GM12873 (cell line): ENCODE measurements around the gene RAD51B.

Experiments used
- TF ChIP-seq, protein P1 (sequence below): IDR thresholded peaks from 2 replicates; pipeline ENCODE4 v1.5.1; 2012; ENCODE audit warnings: low read depth, mild to moderate bottlenecking, moderate library complexity, low read length, control low read depth; ENCODE audit not compliant: insufficient read depth; ENCODE audit errors: missing control alignments

Gene RAD51B

DNA sequence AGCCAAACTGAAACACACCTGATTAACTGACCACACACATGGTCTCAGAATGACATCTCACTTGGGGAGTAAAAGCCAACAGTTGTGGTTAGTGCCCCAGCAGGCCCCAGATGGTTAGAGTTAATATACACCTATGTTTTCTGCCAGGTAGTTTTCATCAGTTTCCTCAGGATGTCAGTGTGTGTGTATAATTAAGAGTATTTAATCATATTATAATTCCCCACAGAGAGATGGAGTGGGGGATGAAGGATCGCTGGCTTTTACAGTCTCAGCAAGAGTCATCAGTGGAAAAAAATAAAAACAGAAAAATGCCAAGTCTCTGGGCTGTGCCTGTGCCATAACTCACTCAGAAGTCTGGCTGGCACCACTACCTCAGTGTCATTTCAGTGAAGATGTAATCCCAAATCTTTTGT is 560.8 kb downstream of the RAD51B start:
- TF ChIP-seq, protein P1, sequence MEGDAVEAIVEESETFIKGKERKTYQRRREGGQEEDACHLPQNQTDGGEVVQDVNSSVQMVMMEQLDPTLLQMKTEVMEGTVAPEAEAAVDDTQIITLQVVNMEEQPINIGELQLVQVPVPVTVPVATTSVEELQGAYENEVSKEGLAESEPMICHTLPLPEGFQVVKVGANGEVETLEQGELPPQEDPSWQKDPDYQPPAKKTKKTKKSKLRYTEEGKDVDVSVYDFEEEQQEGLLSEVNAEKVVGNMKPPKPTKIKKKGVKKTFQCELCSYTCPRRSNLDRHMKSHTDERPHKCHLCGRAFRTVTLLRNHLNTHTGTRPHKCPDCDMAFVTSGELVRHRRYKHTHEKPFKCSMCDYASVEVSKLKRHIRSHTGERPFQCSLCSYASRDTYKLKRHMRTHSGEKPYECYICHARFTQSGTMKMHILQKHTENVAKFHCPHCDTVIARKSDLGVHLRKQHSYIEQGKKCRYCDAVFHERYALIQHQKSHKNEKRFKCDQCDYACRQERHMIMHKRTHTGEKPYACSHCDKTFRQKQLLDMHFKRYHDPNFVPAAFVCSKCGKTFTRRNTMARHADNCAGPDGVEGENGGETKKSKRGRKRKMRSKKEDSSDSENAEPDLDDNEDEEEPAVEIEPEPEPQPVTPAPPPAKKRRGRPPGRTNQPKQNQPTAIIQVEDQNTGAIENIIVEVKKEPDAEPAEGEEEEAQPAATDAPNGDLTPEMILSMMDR, result no peak

DNA sequence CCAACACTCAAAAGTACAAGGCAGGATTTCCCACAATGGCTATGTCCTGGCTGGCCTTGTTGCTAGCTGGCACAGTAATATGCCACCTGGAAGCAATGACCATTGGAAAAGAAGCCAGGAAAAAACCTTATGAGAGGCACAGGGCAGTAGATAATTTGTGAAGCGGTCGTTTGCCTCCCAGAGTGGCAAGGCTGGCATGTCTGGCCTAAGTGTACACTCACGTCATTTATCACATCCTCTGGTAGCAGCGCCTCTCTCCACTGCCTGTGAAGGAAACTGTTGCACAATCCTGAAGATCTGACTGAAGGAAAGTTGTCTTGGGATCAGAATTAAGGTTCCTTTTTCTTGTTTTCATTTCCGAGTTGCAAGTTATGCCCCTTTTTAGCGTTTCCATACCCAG is 564.8 kb downstream of the RAD51B start:
- TF ChIP-seq, protein P1, result no peak

DNA sequence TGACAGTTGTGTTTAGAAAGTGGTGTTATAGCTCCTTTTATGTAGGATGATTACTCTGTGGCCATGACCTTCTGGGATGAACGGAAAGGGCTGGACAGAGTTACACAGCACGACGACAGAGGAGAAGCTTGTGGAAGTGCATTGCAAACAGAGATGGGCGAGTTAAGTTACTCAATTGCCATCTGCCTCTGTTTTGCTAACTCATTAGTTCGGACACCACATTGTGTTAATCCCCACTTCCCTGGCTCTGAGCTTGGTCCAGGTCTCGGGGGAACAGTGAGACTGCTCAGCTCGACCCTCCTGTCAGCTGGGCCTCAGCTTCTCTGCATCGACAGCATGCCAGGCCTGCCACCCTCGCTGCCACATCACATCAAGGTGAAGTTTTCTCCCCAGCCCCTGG is 565.3 kb downstream of the RAD51B start:
- TF ChIP-seq, protein P1, result no peak

DNA sequence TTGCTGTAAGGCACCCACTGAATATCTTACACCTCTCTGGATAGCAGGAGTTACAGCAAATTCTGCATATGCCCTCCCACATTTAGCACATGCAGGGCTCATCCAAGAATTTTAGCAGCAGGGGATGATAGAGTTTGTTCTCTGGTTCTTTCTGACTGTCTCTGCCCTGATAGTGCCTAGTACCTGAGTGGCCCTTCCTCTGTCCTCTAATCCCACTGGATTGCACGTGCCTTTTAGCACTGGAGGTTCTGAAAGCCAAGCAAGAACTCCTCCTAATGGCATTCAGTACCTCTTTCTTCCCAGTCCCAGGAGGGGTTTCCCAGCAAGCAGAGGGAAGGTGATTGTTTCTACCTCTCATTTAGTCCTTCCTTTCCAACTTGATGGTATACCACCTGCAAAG is 566.9 kb downstream of the RAD51B start:
- TF ChIP-seq, protein P1, result no peak

DNA sequence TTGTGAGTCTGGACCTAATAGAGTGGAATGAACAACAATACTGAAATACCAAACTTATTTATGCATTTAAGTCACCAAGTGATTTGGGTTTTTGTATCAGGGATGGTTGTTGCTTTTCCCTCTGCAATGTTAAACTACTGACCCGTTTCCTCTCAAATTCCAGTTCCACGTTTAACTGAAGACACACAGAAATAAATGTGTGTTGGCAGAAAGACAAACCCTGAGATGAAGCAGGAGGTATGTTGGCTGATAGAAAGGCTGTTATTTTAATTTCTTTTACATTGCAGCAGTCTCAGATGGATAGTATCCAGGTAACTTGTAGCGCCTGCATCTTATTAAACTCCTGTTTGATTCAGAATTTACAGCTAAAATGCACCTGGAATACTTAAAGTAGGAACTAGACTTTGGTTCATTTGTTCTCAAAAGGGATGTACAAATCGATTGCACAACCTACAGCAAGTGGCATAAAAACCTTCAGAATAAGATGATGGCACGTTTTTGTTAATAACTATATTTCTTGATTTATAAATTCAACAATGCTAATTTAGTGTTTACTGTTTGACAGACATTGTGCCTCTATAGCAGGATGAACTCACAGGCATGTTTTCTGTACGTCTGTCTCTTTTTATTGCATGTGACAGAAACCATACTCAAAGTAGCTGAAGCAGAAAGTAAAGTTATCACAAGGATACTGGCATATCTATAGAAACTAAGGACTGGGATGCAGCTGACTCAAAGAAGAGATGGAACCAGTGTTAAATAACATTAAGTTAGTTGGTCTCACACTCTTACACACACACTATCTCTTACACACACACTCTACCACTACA is 567.6 kb downstream of the RAD51B start:
- TF ChIP-seq, protein P1, result no peak

DNA sequence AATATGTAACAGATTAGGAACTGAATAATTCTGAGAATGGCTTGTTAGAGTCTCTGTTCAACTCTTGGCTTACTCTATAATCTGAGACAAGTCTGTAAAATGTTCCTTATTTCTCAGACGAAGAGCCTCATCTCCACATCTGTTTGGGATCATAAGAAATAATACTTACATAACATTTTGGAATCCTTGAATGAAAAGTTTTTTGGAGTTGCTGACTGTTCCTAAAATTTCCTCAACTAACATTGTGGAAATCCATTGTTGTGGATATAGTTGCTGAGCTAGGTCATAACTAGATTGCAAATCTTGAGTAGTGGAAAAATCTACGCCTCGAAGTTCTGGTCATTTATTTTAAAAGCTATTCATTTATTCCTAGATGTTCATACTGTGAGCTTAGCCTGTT is 570.4 kb downstream of the RAD51B start:
- TF ChIP-seq, protein P1, result no peak

DNA sequence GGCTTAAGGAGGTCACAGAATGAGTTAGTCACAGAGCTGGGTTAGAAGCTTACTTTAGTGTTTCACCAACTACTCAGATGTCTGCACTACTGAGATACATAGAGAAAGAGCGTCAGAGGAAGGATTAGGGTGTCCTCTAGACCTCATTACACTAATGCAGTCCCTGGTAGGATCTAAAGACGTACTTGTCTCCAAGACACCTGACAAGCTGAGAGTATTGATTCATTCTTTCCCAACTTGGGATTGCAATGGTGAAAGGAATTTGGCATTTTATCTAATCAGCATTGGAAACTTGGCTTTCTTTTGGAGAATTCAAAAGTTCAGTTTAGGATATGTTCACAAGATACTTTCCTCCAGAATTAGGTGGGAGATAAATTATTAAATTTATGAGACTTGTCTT is 571.2 kb downstream of the RAD51B start:
- TF ChIP-seq, protein P1, result no peak
